Fibroblast of lung (primary cell): ENCODE measurements around the gene LPAR6. TPM values are rescaled to one million over a fixed set of nuclear protein-coding genes. Genes with fewer than 3 reads are reported as not detected.

Source experiments
- DNase-seq, 2 donors: peaks; one replicate each; pipeline versions ENCODE4 v3.0.0 to v3.0.0-alpha.2; 2010; ENCODE audit warnings: low read depth in 2 of 2
- H2AFZ ChIP-seq: 2 replicates; pipeline ENCODE4 v1.5.1; 2012; ENCODE audit warnings: low read length, control low read depth, inconsistent platforms
- H3K27ac ChIP-seq: 2 replicates; pipeline ENCODE4 v1.5.1; 2011; ENCODE audit warnings: low read length, control low read depth; ENCODE audit not compliant: insufficient read depth
- H3K27me3 ChIP-seq: 2 replicates; pipeline ENCODE4 v1.5.1; 2011; ENCODE audit warnings: mild to moderate bottlenecking, low read length; ENCODE audit not compliant: control insufficient read depth, insufficient read depth
- H3K36me3 ChIP-seq: 2 replicates; pipeline ENCODE4 v1.5.1; 2011; ENCODE audit warnings: low read length; ENCODE audit not compliant: control insufficient read depth, insufficient read depth
- H3K4me1 ChIP-seq: 2 replicates; pipeline ENCODE4 v1.5.1; 2011; ENCODE audit warnings: low read length; ENCODE audit not compliant: control insufficient read depth, insufficient read depth; ENCODE audit errors: extremely low read depth
- H3K4me2 ChIP-seq: 2 replicates; pipeline ENCODE4 v1.5.1; 2011; ENCODE audit warnings: low read length, control low read depth; ENCODE audit not compliant: insufficient read depth; ENCODE audit errors: extremely low read depth
- H3K4me3 ChIP-seq, 4 experiments: fragments of 200-600 bp in 1 of 4; sonication (generic) in 1 of 4; replicated peaks in 1 of 4; 2 replicates each; pipeline ENCODE4 v1.5.1; 2011 to 2016; ENCODE audit warnings: low read length in 4 of 4, low read depth in 3 of 4, mild to moderate bottlenecking in 3 of 4, control low read depth in 2 of 4, inconsistent platforms in 1 of 4, mixed read lengths in 1 of 4; ENCODE audit not compliant: insufficient read depth in 1 of 4; ENCODE audit errors: control extremely low read depth in 1 of 4
- H3K79me2 ChIP-seq: 2 replicates; pipeline ENCODE4 v1.5.1; 2012; ENCODE audit warnings: mild to moderate bottlenecking, low read length, inconsistent platforms; ENCODE audit not compliant: control insufficient read depth, insufficient read depth
- H3K9ac ChIP-seq: 2 replicates; pipeline ENCODE4 v1.5.1; 2011; ENCODE audit warnings: mild to moderate bottlenecking, low read length, control low read depth; ENCODE audit not compliant: insufficient read depth
- H3K9me3 ChIP-seq: 2 replicates; pipeline ENCODE4 v1.5.1; 2012; ENCODE audit warnings: low read depth, low read length; ENCODE audit not compliant: control insufficient read depth, insufficient read depth
- H4K20me1 ChIP-seq: 2 replicates; pipeline ENCODE4 v1.5.1; 2011; ENCODE audit warnings: low read length; ENCODE audit not compliant: control insufficient read depth, insufficient read depth; ENCODE audit errors: extremely low read depth
- EZH2 ChIP-seq: IDR thresholded peaks from 2 replicates; pipeline ENCODE4 v1.5.1; 2012; ENCODE audit warnings: low read length, control low read depth, mild to moderate bottlenecking; ENCODE audit errors: missing control alignments
- polyA plus RNA-seq, 2 donors: library from polyadenylated mRNA; depleted of rRNA in 1 of 2; stranded (reverse) in 1 of 2; unstranded in 1 of 2; fragments of >200 nt; gene quantifications; 2 replicates each; pipeline ENCODE4 v1.2.1, GENCODE V29; 2011 to 2012; ENCODE audit warnings: missing spikeins in 1 of 2
- total RNA-seq: library from RNA; depleted of rRNA; stranded (reverse); fragments of >200 nt; gene quantifications from 2 replicates; pipeline ENCODE4 v1.2.1, GENCODE V29; 2014
- TF ChIP-seq, protein P1 (sequence below), 2 donors: IDR thresholded peaks in 1 of 2; conservative IDR thresholded peaks in 1 of 2; 1 replicate in 1 of 2; 2 replicates in 1 of 2; pipeline ENCODE4 v1.5.1; 2011 to 2012; ENCODE audit warnings: low read length in 2 of 2, control low read depth in 1 of 2, inconsistent platforms in 1 of 2, low read depth in 1 of 2, mild to moderate bottlenecking in 1 of 2

Gene LPAR6
- total and polyA plus RNA-seq, 2 donors (not counting 1 experiment from before 2014, with no cell fraction given) = 6.8 to 7.6 TPM

DNA sequence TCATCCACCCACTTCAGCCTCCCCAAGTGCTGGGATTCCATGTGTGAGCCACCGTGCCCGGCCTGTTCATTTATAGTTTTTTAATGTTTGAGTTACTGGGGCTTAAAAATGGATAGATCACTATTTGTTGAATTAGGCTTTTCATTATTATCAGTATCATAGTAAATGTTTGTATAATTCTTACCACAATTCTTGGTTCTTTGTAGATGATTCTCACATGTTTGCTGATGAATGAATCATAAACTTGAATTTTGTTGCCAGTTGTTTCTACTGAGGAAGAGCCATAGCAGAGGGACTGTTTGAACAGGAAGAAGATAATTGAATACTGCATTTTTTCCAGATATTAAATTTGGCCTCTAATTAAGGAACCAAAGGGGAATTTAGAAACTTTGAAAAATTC is 2.6 kb upstream of the LPAR6 start:
- no peak overlapping the region for H2AFZ ChIP-seq
- H3K27me3 ChIP-seq = no peaks in the 10 kb centered on the region
- H3K9ac ChIP-seq = no peak overlapping the region
- no peaks in the 10 kb centered on the region for H3K4me1 ChIP-seq
- H3K9me3 ChIP-seq = no peaks in the 10 kb centered on the region
- DNase-seq = no peak
- no peak overlapping the region for H3K27ac ChIP-seq
- no peak overlapping the region for H3K4me3 ChIP-seq
- no peak overlapping the region for H3K4me2 ChIP-seq
- H4K20me1 ChIP-seq = no peaks in the 10 kb centered on the region
- no peaks in the 10 kb centered on the region for H3K36me3 ChIP-seq
- TF ChIP-seq, protein P1, sequence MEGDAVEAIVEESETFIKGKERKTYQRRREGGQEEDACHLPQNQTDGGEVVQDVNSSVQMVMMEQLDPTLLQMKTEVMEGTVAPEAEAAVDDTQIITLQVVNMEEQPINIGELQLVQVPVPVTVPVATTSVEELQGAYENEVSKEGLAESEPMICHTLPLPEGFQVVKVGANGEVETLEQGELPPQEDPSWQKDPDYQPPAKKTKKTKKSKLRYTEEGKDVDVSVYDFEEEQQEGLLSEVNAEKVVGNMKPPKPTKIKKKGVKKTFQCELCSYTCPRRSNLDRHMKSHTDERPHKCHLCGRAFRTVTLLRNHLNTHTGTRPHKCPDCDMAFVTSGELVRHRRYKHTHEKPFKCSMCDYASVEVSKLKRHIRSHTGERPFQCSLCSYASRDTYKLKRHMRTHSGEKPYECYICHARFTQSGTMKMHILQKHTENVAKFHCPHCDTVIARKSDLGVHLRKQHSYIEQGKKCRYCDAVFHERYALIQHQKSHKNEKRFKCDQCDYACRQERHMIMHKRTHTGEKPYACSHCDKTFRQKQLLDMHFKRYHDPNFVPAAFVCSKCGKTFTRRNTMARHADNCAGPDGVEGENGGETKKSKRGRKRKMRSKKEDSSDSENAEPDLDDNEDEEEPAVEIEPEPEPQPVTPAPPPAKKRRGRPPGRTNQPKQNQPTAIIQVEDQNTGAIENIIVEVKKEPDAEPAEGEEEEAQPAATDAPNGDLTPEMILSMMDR (conservative IDR thresholded peaks at IDR 0.05 in 1 of 2, IDR thresholded peaks at IDR 0.05 in 1 of 2; ENCODE audit: low read depth in 1 of 2, low read length in 2 of 2) = no peak
- no peak for TF ChIP-seq EZH2
- peaks cover 10% of the 10 kb centered on the region for H3K79me2 ChIP-seq

DNA sequence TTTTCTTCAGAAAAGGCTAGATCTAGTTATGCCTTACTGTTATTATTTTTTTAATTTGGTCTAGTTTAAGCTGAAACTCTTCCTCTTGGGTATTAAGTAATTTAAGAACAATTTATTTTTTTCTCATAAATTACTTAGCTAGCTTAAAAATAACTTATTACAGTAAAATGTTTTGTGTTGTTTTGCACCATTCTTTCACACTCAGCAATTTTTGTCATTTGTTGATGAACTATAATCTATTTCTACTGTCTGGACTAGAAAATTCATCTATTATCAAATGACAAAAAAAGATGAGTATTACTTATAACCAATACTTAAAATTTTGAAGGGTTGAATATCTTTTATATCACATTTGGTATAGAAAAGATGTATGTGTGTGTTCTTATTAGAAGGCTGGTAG is 1.6 kb upstream of the LPAR6 start:
- no peaks in the 10 kb centered on the region for H3K36me3 ChIP-seq
- no peaks in the 10 kb centered on the region for H3K27me3 ChIP-seq
- peaks cover 17% of the 10 kb centered on the region for H3K79me2 ChIP-seq
- H3K4me1 ChIP-seq = no peaks in the 10 kb centered on the region
- H3K4me2 ChIP-seq = no peak overlapping the region
- no peak overlapping the region for H3K4me3 ChIP-seq
- H2AFZ ChIP-seq = no peak overlapping the region
- H3K9me3 ChIP-seq = no peaks in the 10 kb centered on the region
- no peak for TF ChIP-seq EZH2
- TF ChIP-seq, protein P1 (conservative IDR thresholded peaks at IDR 0.05 in 1 of 2, IDR thresholded peaks at IDR 0.05 in 1 of 2; ENCODE audit: low read depth in 1 of 2, low read length in 2 of 2) = no peak
- no peaks in the 10 kb centered on the region for H4K20me1 ChIP-seq
- DNase-seq = no peak
- no peak overlapping the region for H3K27ac ChIP-seq
- no peak overlapping the region for H3K9ac ChIP-seq

DNA sequence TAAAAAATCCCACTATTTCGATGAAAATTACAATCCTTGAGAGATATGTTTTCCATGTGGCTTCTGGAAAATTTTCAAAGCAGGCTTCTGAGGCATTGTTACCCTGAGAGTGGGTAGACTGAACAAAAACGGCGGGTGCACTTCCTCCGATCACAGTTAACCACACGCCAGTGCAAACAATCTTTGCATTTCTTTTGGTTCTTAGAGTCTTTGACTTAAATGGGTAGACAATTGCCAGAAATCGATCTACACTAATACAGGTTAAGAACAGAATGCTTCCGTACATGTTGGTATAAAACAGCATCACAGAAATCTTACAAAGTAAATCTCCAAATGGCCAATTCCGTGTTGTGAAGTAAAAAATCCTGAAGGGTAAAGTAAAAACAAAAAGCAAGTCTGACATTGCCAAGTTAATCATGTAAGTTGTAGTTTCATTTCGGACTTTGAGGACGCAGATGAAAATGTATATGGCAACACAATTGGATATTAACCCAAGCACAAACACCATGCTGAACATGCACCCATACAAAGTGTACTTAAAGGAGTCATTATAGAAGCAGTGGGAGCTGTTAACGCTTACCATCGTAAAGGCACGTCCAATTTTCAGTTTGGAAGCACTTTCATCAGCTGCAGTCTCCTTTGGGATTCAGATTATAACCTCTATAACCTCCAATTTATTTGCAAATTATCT is 927 bp downstream of the LPAR6 start:
- peak overlapping the region; percentile 82 for H3K4me2 ChIP-seq
- H3K79me2 ChIP-seq = peaks cover 17% of the 10 kb centered on the region
- H2AFZ ChIP-seq = no peak overlapping the region

More for the DNA sequence above, 927 bp downstream of the LPAR6 start:
- peak; percentile 36 to 66 for DNase-seq
- Histone ChIP-seq H3K4me3 (peak overlapping the region; percentile 41 to 96 (median 64)), H3K27me3 (no peaks in the 10 kb centered on the region), H4K20me1 (no peaks in the 10 kb centered on the region), H3K27ac (peak overlapping the region; percentile 67), H3K4me1 (no peaks in the 10 kb centered on the region), H3K36me3 (no peaks in the 10 kb centered on the region), H3K9ac (peak overlapping the region; percentile 53), H3K9me3 (no peaks in the 10 kb centered on the region)
- no peak for TF ChIP-seq EZH2
- TF ChIP-seq, protein P1 (conservative IDR thresholded peaks at IDR 0.05 in 1 of 2, IDR thresholded peaks at IDR 0.05 in 1 of 2; ENCODE audit: low read depth in 1 of 2, low read length in 2 of 2) = no peak
